ENCODE data around the gene KCNK17.

DNA sequence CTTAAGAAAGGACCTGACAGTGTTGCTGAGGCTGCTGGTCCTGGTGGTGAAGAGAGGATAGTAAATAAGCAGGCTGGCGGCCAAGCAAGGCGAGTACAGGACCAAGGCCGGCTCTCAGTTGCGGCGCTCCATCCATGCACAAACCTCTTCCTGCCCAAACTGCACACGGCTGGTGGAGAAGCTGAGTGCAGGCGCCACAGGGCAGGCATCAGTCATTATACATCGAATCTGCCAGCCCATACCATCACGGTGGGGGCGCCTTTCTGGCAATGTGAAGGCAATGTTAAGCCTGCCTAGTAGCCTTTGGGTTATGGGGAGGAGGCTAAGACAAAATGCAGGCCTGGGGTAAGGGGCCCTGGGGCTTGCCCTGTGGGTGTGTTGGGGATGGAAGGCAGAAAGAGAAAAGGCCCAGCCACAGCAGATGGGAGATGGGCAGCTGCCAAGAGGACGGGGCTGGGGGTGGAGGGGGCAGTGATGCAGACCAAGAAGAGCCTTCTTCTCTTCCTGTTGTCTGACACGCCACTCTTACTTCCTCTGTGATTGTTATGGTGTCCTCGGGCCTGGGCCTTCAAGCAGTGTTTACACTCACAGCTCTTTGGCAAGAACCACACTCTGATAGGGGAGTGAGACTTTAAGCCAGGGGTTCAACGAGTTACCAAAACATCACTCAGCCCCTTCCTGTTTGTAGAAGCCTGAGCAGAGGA, 28.6 kb upstream of the KCNK17 start:
- no peak for TF ChIP-seq POLR2A (IDR thresholded peaks at IDR 0.05; ENCODE audit: low read depth, low read length)
- no peak for TF ChIP-seq POLR2AphosphoS5 (IDR thresholded peaks at IDR 0.05; ENCODE audit: insufficient read depth, low read depth, low read length)
- TF ChIP-seq, protein P1, sequence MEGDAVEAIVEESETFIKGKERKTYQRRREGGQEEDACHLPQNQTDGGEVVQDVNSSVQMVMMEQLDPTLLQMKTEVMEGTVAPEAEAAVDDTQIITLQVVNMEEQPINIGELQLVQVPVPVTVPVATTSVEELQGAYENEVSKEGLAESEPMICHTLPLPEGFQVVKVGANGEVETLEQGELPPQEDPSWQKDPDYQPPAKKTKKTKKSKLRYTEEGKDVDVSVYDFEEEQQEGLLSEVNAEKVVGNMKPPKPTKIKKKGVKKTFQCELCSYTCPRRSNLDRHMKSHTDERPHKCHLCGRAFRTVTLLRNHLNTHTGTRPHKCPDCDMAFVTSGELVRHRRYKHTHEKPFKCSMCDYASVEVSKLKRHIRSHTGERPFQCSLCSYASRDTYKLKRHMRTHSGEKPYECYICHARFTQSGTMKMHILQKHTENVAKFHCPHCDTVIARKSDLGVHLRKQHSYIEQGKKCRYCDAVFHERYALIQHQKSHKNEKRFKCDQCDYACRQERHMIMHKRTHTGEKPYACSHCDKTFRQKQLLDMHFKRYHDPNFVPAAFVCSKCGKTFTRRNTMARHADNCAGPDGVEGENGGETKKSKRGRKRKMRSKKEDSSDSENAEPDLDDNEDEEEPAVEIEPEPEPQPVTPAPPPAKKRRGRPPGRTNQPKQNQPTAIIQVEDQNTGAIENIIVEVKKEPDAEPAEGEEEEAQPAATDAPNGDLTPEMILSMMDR (IDR thresholded peaks at IDR 0.05; ENCODE audit: extremely low read depth in 1 of 2, insufficient read depth in 1 of 2, low read depth in 1 of 2, low read length in 2 of 2) = no peak
- TF ChIP-seq, protein P2, sequence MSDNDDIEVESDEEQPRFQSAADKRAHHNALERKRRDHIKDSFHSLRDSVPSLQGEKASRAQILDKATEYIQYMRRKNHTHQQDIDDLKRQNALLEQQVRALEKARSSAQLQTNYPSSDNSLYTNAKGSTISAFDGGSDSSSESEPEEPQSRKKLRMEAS (IDR thresholded peaks at IDR 0.05; ENCODE audit: insufficient read depth, insufficient read length) = no peak
- TF ChIP-seq GATA2 (IDR thresholded peaks at IDR 0.05; ENCODE audit: insufficient read depth, insufficient read length, low read depth, low read length) = no peak
- TF ChIP-seq EZH2 (IDR thresholded peaks at IDR 0.05; ENCODE audit: borderline replicate concordance, low read depth, low read length, severe bottlenecking) = no peak
